Large intestine (tissue), 12 donors: Measurements from ENCODE around the gene SLC6A20. TPM values are rescaled to one million over a fixed set of nuclear protein-coding genes. Genes with fewer than 3 reads are reported as not detected.

ENCODE experiments used
- DNase-seq, 2 donors: peaks; one replicate each; pipeline versions ENCODE4 v3.0.0 to v3.0.0-alpha.2; 2013
- H3K27ac ChIP-seq: one replicate; pipeline ENCODE4 v1.5.1; 2013; ENCODE audit warnings: low read length
- H3K27me3 ChIP-seq: 2 replicates; pipeline ENCODE4 v1.6.1; 2013; ENCODE audit warnings: low read length; ENCODE audit not compliant: control insufficient read depth, insufficient read depth
- H3K36me3 ChIP-seq: 2 replicates; pipeline ENCODE4 v1.6.1; 2013; ENCODE audit warnings: low read length; ENCODE audit not compliant: control insufficient read depth, insufficient read depth
- H3K4me1 ChIP-seq: one replicate; pipeline ENCODE4 v1.6.1; 2013; ENCODE audit warnings: low read length; ENCODE audit not compliant: control insufficient read depth, insufficient read depth
- H3K4me3 ChIP-seq: one replicate; pipeline ENCODE4 v1.5.1; 2013; ENCODE audit warnings: low read length
- H3K9me3 ChIP-seq: one replicate; pipeline ENCODE4 v1.6.1; 2013; ENCODE audit warnings: mild to moderate bottlenecking, low read depth, low read length, moderate library complexity; ENCODE audit not compliant: control insufficient read depth
- WGBS: methylation state at CpG from one replicate; pipeline ENCODE4 v1.1.5; 2013; ENCODE audit warnings: low lambda C conversion rate; ENCODE audit not compliant: insufficient coverage; 5-methylcytosine and 5-hydroxymethylcytosine counted together
- long read RNA-seq, 11 donors: transcript quantifications; one replicate each; lab custom pipeline, GENCODE V29; 2026
- polyA plus RNA-seq: library from polyadenylated mRNA; unstranded; fragments of 120-200 nt; gene quantifications from one replicate; pipeline ENCODE4 v1.2.1, GENCODE V29; 2013

The SLC6A20 gene, protein sequence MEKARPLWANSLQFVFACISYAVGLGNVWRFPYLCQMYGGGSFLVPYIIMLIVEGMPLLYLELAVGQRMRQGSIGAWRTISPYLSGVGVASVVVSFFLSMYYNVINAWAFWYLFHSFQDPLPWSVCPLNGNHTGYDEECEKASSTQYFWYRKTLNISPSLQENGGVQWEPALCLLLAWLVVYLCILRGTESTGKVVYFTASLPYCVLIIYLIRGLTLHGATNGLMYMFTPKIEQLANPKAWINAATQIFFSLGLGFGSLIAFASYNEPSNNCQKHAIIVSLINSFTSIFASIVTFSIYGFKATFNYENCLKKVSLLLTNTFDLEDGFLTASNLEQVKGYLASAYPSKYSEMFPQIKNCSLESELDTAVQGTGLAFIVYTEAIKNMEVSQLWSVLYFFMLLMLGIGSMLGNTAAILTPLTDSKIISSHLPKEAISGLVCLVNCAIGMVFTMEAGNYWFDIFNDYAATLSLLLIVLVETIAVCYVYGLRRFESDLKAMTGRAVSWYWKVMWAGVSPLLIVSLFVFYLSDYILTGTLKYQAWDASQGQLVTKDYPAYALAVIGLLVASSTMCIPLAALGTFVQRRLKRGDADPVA
- 57.4 TPM for polyA plus RNA-seq
- long read RNA-seq, donor 1, full-length matches to known transcripts, result 5 of 12 reads
- long read RNA-seq, donor 1, partial matches to known transcripts, result 7 of 12 reads
- long read RNA-seq, donor 1, other reads (novel, unspliced or antisense), result 0 of 12 reads
- long read RNA-seq, donor 2, full-length matches to known transcripts, result 15 of 51 reads
- long read RNA-seq, donor 2, partial matches to known transcripts, result 36 of 51 reads
- long read RNA-seq, donor 2, other reads (novel, unspliced or antisense), result 0 of 51 reads
- long read RNA-seq, donor 3, result 0 reads
- long read RNA-seq, donor 4, result 0 reads
- long read RNA-seq, donor 5, result 0 reads
- long read RNA-seq, donor 6, full-length matches to known transcripts, result 7 of 7 reads
- long read RNA-seq, donor 6, partial matches to known transcripts, result 0 of 7 reads
- long read RNA-seq, donor 6, other reads (novel, unspliced or antisense), result 0 of 7 reads
- long read RNA-seq, donor 7, result 0 reads
- long read RNA-seq, donor 8, full-length matches to known transcripts, result 9 of 24 reads
- long read RNA-seq, donor 8, partial matches to known transcripts, result 15 of 24 reads
- long read RNA-seq, donor 8, other reads (novel, unspliced or antisense), result 0 of 24 reads
- long read RNA-seq, donor 9, full-length matches to known transcripts, result 4 of 4 reads
- long read RNA-seq, donor 9, partial matches to known transcripts, result 0 of 4 reads
- long read RNA-seq, donor 9, other reads (novel, unspliced or antisense), result 0 of 4 reads
- long read RNA-seq, donor 10, full-length matches to known transcripts, result 15 of 23 reads
- long read RNA-seq, donor 10, partial matches to known transcripts, result 8 of 23 reads
- long read RNA-seq, donor 10, other reads (novel, unspliced or antisense), result 0 of 23 reads
- long read RNA-seq, donor 11, full-length matches to known transcripts, result 8 of 13 reads
- long read RNA-seq, donor 11, partial matches to known transcripts, result 5 of 13 reads
- long read RNA-seq, donor 11, other reads (novel, unspliced or antisense), result 0 of 13 reads

- Histone ChIP-seq H3K27ac (peak within 1 kb of the TSS; percentile 87), H3K9me3 (peaks cover 5% of the 10 kb centered on the region), H3K4me1 (peaks cover 21% of the 10 kb centered on the region), H3K27me3 (peaks cover 14% of the 10 kb centered on the region), H3K4me3 (peak within 1 kb of the TSS; percentile 93), H3K36me3 (no peaks in the 10 kb centered on the region)
- no CpG with 5 or more reads among the region's 91 CpGs for WGBS
- peak; percentile 69 to 90 for DNase-seq
These were observed at the start of gene SLC6A20 for GRCh38 chr3:45795882-45796765. TSS of gene SLC6A20 (minus strand) at chr3:45796536. CDS start at chr3:45796419, 117 bp downstream.

GRCh38 chr3:45844616-45845015, 48.3 kb upstream of the SLC6A20 start:
- H3K4me1 ChIP-seq, result peaks cover 2% of the 10 kb centered on the region
- WGBS, result no CpG with 5 or more reads among the region's 1 CpG
- DNase-seq, result no peak

GRCh38 chr3:45842851-45843625, 46.7 kb upstream of the SLC6A20 start:
- DNase-seq, result no peak
- Histone ChIP-seq H3K27ac (no peak overlapping the region), H3K36me3 (no peaks in the 10 kb centered on the region), H3K4me1 (peaks cover 2% of the 10 kb centered on the region), H3K4me3 (no peak overlapping the region), H3K9me3 (no peaks in the 10 kb centered on the region), H3K27me3 (peaks cover 11% of the 10 kb centered on the region)
- WGBS, result no CpG with 5 or more reads among the region's 9 CpGs

More at GRCh38 chr3:45844616-45845015, 48.3 kb upstream of the SLC6A20 start:
- H3K4me3 ChIP-seq, result no peak overlapping the region
- H3K27ac ChIP-seq, result no peak overlapping the region
- no peaks in the 10 kb centered on the region for H3K9me3 ChIP-seq
- H3K36me3 ChIP-seq, result no peaks in the 10 kb centered on the region
- peaks cover 17% of the 10 kb centered on the region for H3K27me3 ChIP-seq

DNA sequence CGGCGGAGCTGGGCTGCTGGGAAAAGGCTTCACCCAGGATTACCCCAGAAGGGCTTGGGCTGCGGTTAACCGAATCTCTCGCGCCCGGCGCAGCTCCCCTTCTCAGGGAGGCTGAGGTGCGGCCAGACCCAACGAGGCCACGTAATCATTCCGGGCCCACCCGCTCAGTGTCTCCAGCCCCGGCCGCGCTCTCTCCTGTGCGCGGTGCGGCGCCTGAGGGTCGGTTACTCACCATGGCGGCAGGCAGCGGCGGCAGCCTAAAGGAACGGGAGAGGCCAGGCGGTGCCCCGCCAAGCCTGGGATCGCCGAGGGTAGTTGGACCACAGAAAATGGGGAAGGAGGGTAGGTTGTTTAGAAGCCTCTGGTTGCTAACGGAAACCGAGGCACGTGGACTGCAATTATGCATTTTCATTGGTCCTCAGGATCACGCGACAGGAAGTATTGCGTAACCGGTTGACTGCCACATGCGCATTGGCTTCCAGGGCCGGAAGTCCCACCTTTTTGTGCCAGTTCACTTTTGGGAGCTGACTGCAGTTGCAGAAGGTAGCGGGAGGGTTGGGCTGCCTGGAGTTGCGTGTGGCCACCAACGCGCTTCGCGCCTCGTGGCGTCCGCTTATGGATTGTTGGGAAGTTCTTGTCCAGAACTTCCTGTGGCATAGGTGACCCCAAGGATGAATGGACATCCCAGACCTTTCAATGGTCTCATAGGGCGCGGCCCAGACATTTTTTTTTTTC, 45.6 kb upstream of the SLC6A20 start, which contains the start of gene LZTFL1:
LZTFL1 (minus strand) TSS at position 363 of the 735 bp plus-strand sequence; CDS start at position 235, 128 bp downstream.
- peaks cover 6% of the 10 kb centered on the region for H3K36me3 ChIP-seq
- peak; percentile 97 to 98 for DNase-seq
- H3K4me3 ChIP-seq, result peak within 1 kb of the TSS; percentile 66
- peak within 1 kb of the TSS; percentile 1 for H3K27ac ChIP-seq
- H3K9me3 ChIP-seq, result no peaks in the 10 kb centered on the region
- no CpG with 5 or more reads among the region's 49 CpGs for WGBS
- H3K4me1 ChIP-seq, result peaks cover 2% of the 10 kb centered on the region
- peaks cover 8% of the 10 kb centered on the region for H3K27me3 ChIP-seq

DNA sequence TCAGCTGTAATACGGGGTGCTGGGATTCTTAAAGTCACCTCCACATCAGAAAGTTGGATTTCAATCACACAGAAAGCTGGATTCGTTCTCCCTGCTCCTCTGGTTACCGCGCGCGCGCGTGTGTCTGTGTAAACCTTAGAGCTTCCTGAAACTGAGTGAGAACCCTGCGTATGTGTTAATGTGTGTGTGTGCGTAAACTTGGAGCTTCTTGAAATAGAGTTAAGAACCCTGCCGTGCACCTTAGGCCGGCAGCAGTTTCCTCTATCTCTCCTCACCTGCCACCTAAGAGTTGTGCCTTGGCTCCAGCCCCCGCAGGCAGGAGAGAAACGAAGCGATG, 45.1 kb upstream of the SLC6A20 start:
- peak overlapping the region; percentile 66 for H3K4me3 ChIP-seq
- peaks cover 11% of the 10 kb centered on the region for H3K36me3 ChIP-seq
- WGBS, result no CpG with 5 or more reads among the region's 15 CpGs
- H3K27ac ChIP-seq, result peak overlapping the region; percentile 1
- DNase-seq, result no peak
- peaks cover 2% of the 10 kb centered on the region for H3K4me1 ChIP-seq
- no peaks in the 10 kb centered on the region for H3K9me3 ChIP-seq
- H3K27me3 ChIP-seq, result peaks cover 6% of the 10 kb centered on the region

GRCh38 chr3:45838466-45838865, 42.1 kb upstream of the SLC6A20 start:
- Histone ChIP-seq H3K9me3 (no peaks in the 10 kb centered on the region), H3K4me1 (peaks cover 2% of the 10 kb centered on the region), H3K4me3 (no peak overlapping the region), H3K27ac (no peak overlapping the region), H3K36me3 (peaks cover 26% of the 10 kb centered on the region), H3K27me3 (peaks cover 4% of the 10 kb centered on the region)
- WGBS, result no CpG with 5 or more reads among the region's 1 CpG
- DNase-seq, result no peak

DNA sequence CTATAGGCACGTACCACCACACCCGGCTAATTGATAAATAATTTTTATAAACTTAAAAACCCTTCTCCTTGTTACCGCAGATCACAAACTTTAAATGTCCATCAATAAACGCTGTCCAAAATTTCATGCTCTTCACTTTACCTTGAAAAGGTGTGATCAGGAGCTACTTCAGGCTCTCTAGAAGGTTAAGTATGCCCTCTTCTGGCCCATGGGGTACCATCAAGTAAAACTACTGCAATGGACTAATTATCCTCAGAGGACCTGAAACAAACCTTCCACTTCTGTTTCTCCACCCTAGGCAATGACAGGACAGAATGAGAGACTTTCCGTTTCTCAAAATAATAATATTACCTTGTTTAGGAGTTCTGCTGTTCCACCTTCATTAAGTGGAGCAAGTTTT, 36.4 kb upstream of the SLC6A20 start:
- no peak overlapping the region for H3K27ac ChIP-seq
- DNase-seq, result peak; percentile 12 to 38
- H3K36me3 ChIP-seq, result peaks cover 59% of the 10 kb centered on the region
- no peak overlapping the region for H3K4me3 ChIP-seq
- no peaks in the 10 kb centered on the region for H3K9me3 ChIP-seq
- H3K27me3 ChIP-seq, result no peaks in the 10 kb centered on the region
- WGBS, result no CpG with 5 or more reads among the region's 5 CpGs
- no peaks in the 10 kb centered on the region for H3K4me1 ChIP-seq

GRCh38 chr3:45830121-45830520, 33.8 kb upstream of the SLC6A20 start:
- no peak overlapping the region for H3K4me3 ChIP-seq
- H3K9me3 ChIP-seq, result no peaks in the 10 kb centered on the region
- H3K4me1 ChIP-seq, result no peaks in the 10 kb centered on the region
- H3K27me3 ChIP-seq, result no peaks in the 10 kb centered on the region
- WGBS, result no CpG with 5 or more reads among the region's 5 CpGs
- DNase-seq, result no peak
- peaks cover 57% of the 10 kb centered on the region for H3K36me3 ChIP-seq
- no peak overlapping the region for H3K27ac ChIP-seq
